Immature natural killer cell (primary cell): ENCODE results near the gene RASSF8. TPM values are rescaled to one million over a fixed set of nuclear protein-coding genes. Genes with fewer than 3 reads are reported as not detected.

Experiments
- DNase-seq, 3 donors: peaks; one replicate each; pipeline ENCODE4 v3.0.0; 2022; ENCODE audit warnings: mixed read lengths in 1 of 3
- H3K27ac Mint-ChIP-seq, 6 donors: one replicate each; pipeline ENCODE4 v1.8.0; 2020; ENCODE audit warnings: mixed read lengths in 6 of 6, mild to moderate bottlenecking in 5 of 6, inconsistent platforms in 4 of 6, moderate library complexity in 3 of 6
- H3K27me3 Mint-ChIP-seq, 3 donors: one replicate each; pipeline ENCODE4 v1.8.0; 2020 to 2021; ENCODE audit warnings: low read depth in 3 of 3, mild to moderate bottlenecking in 3 of 3, mixed read lengths in 3 of 3, moderate library complexity in 3 of 3, inconsistent platforms in 1 of 3
- H3K36me3 Mint-ChIP-seq, 3 donors: one replicate each; pipeline ENCODE4 v1.8.0; 2020; ENCODE audit warnings: mixed read lengths in 3 of 3, inconsistent platforms in 2 of 3, mild to moderate bottlenecking in 2 of 3
- H3K4me1 Mint-ChIP-seq, 2 donors: one replicate each; pipeline ENCODE4 v1.8.0; 2020; ENCODE audit warnings: inconsistent platforms in 2 of 2, mild to moderate bottlenecking in 2 of 2, mixed read lengths in 2 of 2, moderate library complexity in 1 of 2
- H3K4me3 Mint-ChIP-seq, 5 donors: one replicate each; pipeline ENCODE4 v1.8.0; 2020; ENCODE audit warnings: mild to moderate bottlenecking in 5 of 5, mixed read lengths in 5 of 5, inconsistent platforms in 3 of 5, moderate library complexity in 3 of 5
- H3K9me3 Mint-ChIP-seq, 6 donors: one replicate each; pipeline ENCODE4 v1.8.0; 2020; ENCODE audit warnings: mild to moderate bottlenecking in 6 of 6, mixed read lengths in 6 of 6, inconsistent platforms in 4 of 6, moderate library complexity in 3 of 6
- polyA plus RNA-seq, 3 donors: library from polyadenylated mRNA; unstranded; fragments of 300-500 nt; fragmentation: Illumina TruSeq; gene quantifications; one replicate each; pipeline ENCODE4 v1.2.3, GENCODE V29; 2021

Gene RASSF8
- polyA plus RNA-seq, 3 donors from 2014 or later: 0.30 to 1.3 TPM; not detected in 1

- H3K27ac Mint-ChIP-seq: no peak overlapping the region
- H3K36me3 Mint-ChIP-seq: no peaks in the 10 kb centered on the region
- H3K27me3 Mint-ChIP-seq: peaks cover 0 to 5% (median 3%) of the 10 kb centered on the region in 3 donors
- H3K4me1 Mint-ChIP-seq: no peaks in the 10 kb centered on the region
- H3K9me3 Mint-ChIP-seq: peaks cover 0 to 6% (median 0%) of the 10 kb centered on the region in 6 donors
- DNase-seq: no peak
- no peak overlapping the region for H3K4me3 Mint-ChIP-seq
Observed at GRCh38 chr12:25975179-25975578, 16.7 kb downstream of the RASSF8 start.

GRCh38 chr12:25975682-25976081 is 17.2 kb downstream of the RASSF8 start:
- Mint-ChIP-seq H3K27ac (no peak overlapping the region), H3K27me3 (peaks cover 0 to 4% (median 3%) of the 10 kb centered on the region in 3 donors), H3K4me1 (no peaks in the 10 kb centered on the region), H3K4me3 (no peak overlapping the region), H3K36me3 (no peaks in the 10 kb centered on the region), H3K9me3 (peaks cover 0 to 6% (median 0%) of the 10 kb centered on the region in 6 donors)
- DNase-seq: no peak

GRCh38 chr12:25976289-25976688 is 17.8 kb downstream of the RASSF8 start:
- H3K9me3 Mint-ChIP-seq: peaks cover 0 to 6% (median 0%) of the 10 kb centered on the region in 6 donors
- no peaks in the 10 kb centered on the region for H3K4me1 Mint-ChIP-seq
- no peak for DNase-seq
- H3K27me3 Mint-ChIP-seq: peaks cover 0 to 4% (median 3%) of the 10 kb centered on the region in 3 donors
- H3K27ac Mint-ChIP-seq: no peak overlapping the region
- H3K36me3 Mint-ChIP-seq: no peaks in the 10 kb centered on the region
- H3K4me3 Mint-ChIP-seq: no peak overlapping the region

GRCh38 chr12:25977047-25977446 is 18.6 kb downstream of the RASSF8 start:
- peaks cover 0 to 4% (median 3%) of the 10 kb centered on the region in 3 donors for H3K27me3 Mint-ChIP-seq
- H3K9me3 Mint-ChIP-seq: peaks cover 0 to 6% (median 0%) of the 10 kb centered on the region in 6 donors
- no peaks in the 10 kb centered on the region for H3K4me1 Mint-ChIP-seq
- H3K4me3 Mint-ChIP-seq: no peak overlapping the region
- DNase-seq: no peak
- H3K36me3 Mint-ChIP-seq: no peaks in the 10 kb centered on the region
- H3K27ac Mint-ChIP-seq: no peak overlapping the region

GRCh38 chr12:25979059-25979458 is 20.6 kb downstream of the RASSF8 start:
- Mint-ChIP-seq H3K4me3 (no peak overlapping the region), H3K27ac (no peak overlapping the region), H3K36me3 (no peaks in the 10 kb centered on the region), H3K4me1 (no peaks in the 10 kb centered on the region), H3K9me3 (peaks cover 0 to under 1% (median 0%) of the 10 kb centered on the region in 6 donors), H3K27me3 (peaks cover 0 to 4% (median 0%) of the 10 kb centered on the region in 3 donors)
- DNase-seq: no peak

GRCh38 chr12:25979563-25979962 is 21.1 kb downstream of the RASSF8 start:
- Mint-ChIP-seq H3K36me3 (no peaks in the 10 kb centered on the region), H3K9me3 (no peaks in the 10 kb centered on the region), H3K4me3 (no peak overlapping the region), H3K4me1 (no peaks in the 10 kb centered on the region), H3K27me3 (peaks cover 0 to 4% (median 0%) of the 10 kb centered on the region in 3 donors), H3K27ac (no peak overlapping the region)
- no peak for DNase-seq

GRCh38 chr12:25980035-25980434 is 21.6 kb downstream of the RASSF8 start:
- DNase-seq: no peak
- H3K4me1 Mint-ChIP-seq: no peaks in the 10 kb centered on the region
- H3K36me3 Mint-ChIP-seq: no peaks in the 10 kb centered on the region
- H3K27me3 Mint-ChIP-seq: peaks cover 0 to 4% (median 0%) of the 10 kb centered on the region in 3 donors
- H3K4me3 Mint-ChIP-seq: no peak overlapping the region
- no peaks in the 10 kb centered on the region for H3K9me3 Mint-ChIP-seq
- no peak overlapping the region for H3K27ac Mint-ChIP-seq

GRCh38 chr12:25981597-25981996 is 23.1 kb downstream of the RASSF8 start:
- Mint-ChIP-seq H3K4me1 (no peaks in the 10 kb centered on the region), H3K36me3 (no peaks in the 10 kb centered on the region), H3K4me3 (no peak overlapping the region), H3K27ac (no peak overlapping the region), H3K27me3 (peaks cover 0 to 4% (median 0%) of the 10 kb centered on the region in 3 donors), H3K9me3 (no peaks in the 10 kb centered on the region)
- DNase-seq: no peak

GRCh38 chr12:25982416-25982815 is 23.9 kb downstream of the RASSF8 start:
- no peak overlapping the region for H3K4me3 Mint-ChIP-seq
- peaks cover 0 to 4% (median 0%) of the 10 kb centered on the region in 3 donors for H3K27me3 Mint-ChIP-seq
- no peaks in the 10 kb centered on the region for H3K36me3 Mint-ChIP-seq
- no peaks in the 10 kb centered on the region for H3K9me3 Mint-ChIP-seq
- DNase-seq: no peak
- H3K27ac Mint-ChIP-seq: no peak overlapping the region
- H3K4me1 Mint-ChIP-seq: no peaks in the 10 kb centered on the region

- Mint-ChIP-seq H3K27ac (no peak overlapping the region), H3K36me3 (no peaks in the 10 kb centered on the region), H3K4me3 (no peak overlapping the region), H3K4me1 (no peaks in the 10 kb centered on the region), H3K27me3 (peaks cover 0 to 4% (median 0%) of the 10 kb centered on the region in 3 donors), H3K9me3 (no peaks in the 10 kb centered on the region)
- DNase-seq: no peak
Observed at GRCh38 chr12:25983625-25984024, 25.1 kb downstream of the RASSF8 start.

- H3K36me3 Mint-ChIP-seq: no peaks in the 10 kb centered on the region
- DNase-seq: no peak
- H3K4me3 Mint-ChIP-seq: no peak overlapping the region
- no peaks in the 10 kb centered on the region for H3K9me3 Mint-ChIP-seq
- H3K27me3 Mint-ChIP-seq: peaks cover 0 to 3% (median 0%) of the 10 kb centered on the region in 3 donors
- no peak overlapping the region for H3K27ac Mint-ChIP-seq
- H3K4me1 Mint-ChIP-seq: no peaks in the 10 kb centered on the region
Observed at GRCh38 chr12:25984759-25985158, 26.3 kb downstream of the RASSF8 start.

- Mint-ChIP-seq H3K9me3 (no peaks in the 10 kb centered on the region), H3K4me3 (no peak overlapping the region), H3K36me3 (no peaks in the 10 kb centered on the region), H3K27ac (no peak overlapping the region), H3K27me3 (peaks cover 0 to under 1% (median 0%) of the 10 kb centered on the region in 3 donors), H3K4me1 (no peaks in the 10 kb centered on the region)
- DNase-seq: no peak
Observed at GRCh38 chr12:25985316-25986175, 27.1 kb downstream of the RASSF8 start.

GRCh38 chr12:25986180-25986579 is 27.7 kb downstream of the RASSF8 start:
- Mint-ChIP-seq H3K27ac (no peak overlapping the region), H3K9me3 (no peaks in the 10 kb centered on the region), H3K27me3 (no peaks in the 10 kb centered on the region), H3K4me3 (no peak overlapping the region), H3K36me3 (no peaks in the 10 kb centered on the region), H3K4me1 (no peaks in the 10 kb centered on the region)
- no peak for DNase-seq

- no peaks in the 10 kb centered on the region for H3K4me1 Mint-ChIP-seq
- no peaks in the 10 kb centered on the region for H3K36me3 Mint-ChIP-seq
- H3K9me3 Mint-ChIP-seq: no peaks in the 10 kb centered on the region
- peaks cover 0 to 1% (median 0%) of the 10 kb centered on the region in 3 donors for H3K27me3 Mint-ChIP-seq
- H3K4me3 Mint-ChIP-seq: no peak overlapping the region
- H3K27ac Mint-ChIP-seq: no peak overlapping the region
- DNase-seq: no peak
Observed at GRCh38 chr12:25988505-25988904, 30.0 kb downstream of the RASSF8 start.
